RPMI7951 (cell line): ENCODE data around the gene DNAH10. TPM values are rescaled to one million over a fixed set of nuclear protein-coding genes. Genes with fewer than 3 reads are reported as not detected.

Experiments used
- DNase-seq: peaks from one replicate; pipeline ENCODE4 v3.0.0-alpha.2; 2012; ENCODE audit warnings: low read depth
- total RNA-seq: library from RNA; depleted of rRNA; stranded (reverse); fragments of >200 nt; shearing (Covaris generic); gene quantifications from 2 replicates; pipeline ENCODE4 v1.2.3, GENCODE V29; 2014; rRNA removed

Gene DNAH10
- total RNA-seq, 1 experiment from 2014 or later: under 0.01 TPM

DNA sequence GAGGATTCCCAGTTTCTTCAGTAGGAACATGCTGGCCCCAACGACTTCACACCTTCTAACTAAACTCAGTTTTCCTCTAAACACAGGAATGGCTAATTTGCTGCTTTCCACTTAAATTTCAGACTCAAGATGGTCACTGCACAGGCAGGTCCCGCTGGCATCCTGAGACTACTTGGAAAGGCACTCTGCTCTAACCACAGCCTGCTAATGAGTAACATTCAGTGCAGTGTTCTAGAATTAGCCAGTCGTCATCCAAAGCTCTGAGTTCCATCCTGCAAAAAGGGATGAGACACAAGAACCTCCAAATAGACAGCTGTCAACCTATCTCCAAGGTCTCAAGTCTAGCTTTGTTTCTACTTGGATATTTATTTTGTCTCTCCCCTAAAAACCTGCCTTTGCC, 204.5 kb downstream of the DNAH10 start:
- peak; percentile 40 for DNase-seq

- no peak for DNase-seq
Observed at GRCh38 chr12:123967121-123967586, 205.1 kb downstream of the DNAH10 start.

- no peak for DNase-seq
Observed at GRCh38 chr12:123971449-123971769, 209.3 kb downstream of the DNAH10 start.

GRCh38 chr12:123971770-123972456, 209.8 kb downstream of the DNAH10 start:
- DNase-seq: peak; percentile 29

- DNase-seq: peak; percentile 79
Observed at GRCh38 chr12:123972457-123973401, 210.6 kb downstream of the DNAH10 start, which contains the start of the genes CCDC92 and ZNF664. Gene CCDC92 (minus strand): TSS chr12:123972831. CDS start chr12:123944305, 28,526 bp downstream. Gene ZNF664 (plus strand): TSS chr12:123973215. CDS start chr12:124012145, 38,930 bp downstream.

- peak; percentile 21 for DNase-seq
Observed at GRCh38 chr12:123973552-123974341, 211.6 kb downstream of the DNAH10 start.

GRCh38 chr12:123976227-123976826, 214.2 kb downstream of the DNAH10 start:
- DNase-seq: no peak

DNA sequence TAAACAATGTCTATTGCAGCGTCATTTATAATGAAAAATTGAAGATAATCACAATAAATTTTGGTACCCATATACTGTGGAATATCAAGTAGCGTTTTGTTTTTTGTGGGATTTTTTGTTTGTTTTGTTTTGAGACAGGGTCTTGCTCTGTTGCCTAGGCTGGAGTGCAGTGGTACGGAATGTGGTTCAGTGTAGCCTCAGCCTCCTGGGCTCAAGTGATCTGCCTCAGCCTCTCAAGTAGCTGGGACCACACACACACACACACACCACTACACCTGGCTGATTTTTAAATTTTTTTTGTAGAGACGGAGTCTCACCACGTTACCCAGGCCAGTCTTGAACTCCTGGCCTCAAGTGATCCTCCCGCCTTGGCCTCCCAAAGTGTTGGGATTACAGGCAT, 217.5 kb downstream of the DNAH10 start:
- DNase-seq: no peak

DNA sequence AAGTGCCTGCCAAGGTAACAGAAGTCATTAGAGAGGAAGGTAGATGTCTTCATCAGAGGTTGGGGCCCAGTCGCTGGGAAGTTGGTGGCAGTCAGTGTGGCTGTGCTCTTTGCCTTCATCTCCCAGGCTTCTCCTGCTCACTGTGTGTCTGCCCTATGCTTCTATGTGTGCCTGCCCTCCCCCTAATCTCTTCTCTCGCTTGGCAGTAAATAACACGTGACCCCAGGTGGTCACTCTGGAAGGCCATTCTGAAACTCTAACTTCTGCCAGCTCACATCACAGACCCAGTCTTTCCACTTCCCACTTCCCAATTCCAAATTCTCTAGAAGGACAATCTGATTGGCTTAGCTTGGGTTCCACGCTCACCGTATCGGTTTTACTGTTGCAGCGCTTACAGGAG, 220.2 kb downstream of the DNAH10 start:
- no peak for DNase-seq

GRCh38 chr12:123983822-123984485, 221.9 kb downstream of the DNAH10 start:
- DNase-seq: peak; percentile 55

DNA sequence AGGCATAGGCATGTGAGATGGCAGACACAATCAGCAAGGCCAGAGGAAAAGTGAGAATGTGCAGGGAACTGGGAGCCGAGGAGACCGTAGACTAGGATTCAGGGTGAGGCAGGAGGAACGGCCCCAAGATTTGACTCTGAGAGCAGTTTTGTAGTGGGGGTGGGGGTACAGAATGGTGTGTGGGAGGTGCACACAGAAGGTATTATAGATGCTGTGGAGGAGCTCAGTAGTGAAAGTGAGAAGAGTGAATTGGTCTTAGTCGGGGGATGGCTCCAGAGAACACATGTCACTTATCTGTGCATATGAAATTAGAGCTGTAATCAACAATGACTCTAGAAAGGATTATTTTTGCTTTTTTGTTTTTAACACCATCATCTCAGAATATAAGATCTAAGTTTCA, 222.8 kb downstream of the DNAH10 start:
- no peak for DNase-seq

Other genes starting within 250 kb of the DNAH10 start
- gene RILPL1, start 228.6 kb upstream of the DNAH10 start, total RNA-seq: 4.8 and 10.3 TPM in 2 replicates
- gene TMED2, start 177.7 kb upstream of the DNAH10 start, total RNA-seq: 231 and 253 TPM in 2 replicates
- gene DDX55, start 160.2 kb upstream of the DNAH10 start, total RNA-seq: 19.0 and 24.9 TPM in 2 replicates
- 77.3 and 94.1 TPM in 2 replicates for gene EIF2B1, start 128.6 kb upstream of the DNAH10 start, total RNA-seq
- gene GTF2H3, start 128.5 kb upstream of the DNAH10 start, total RNA-seq: 73.3 and 76.7 TPM in 2 replicates
- gene TCTN2, start 91.2 kb upstream of the DNAH10 start, total RNA-seq: 15.2 and 18.3 TPM in 2 replicates
- 6.5 and 7.9 TPM in 2 replicates for gene ATP6V0A2, start 49.9 kb upstream of the DNAH10 start, total RNA-seq
- gene CCDC92, start 210.5 kb downstream of the DNAH10 start, total RNA-seq: 5.5 and 8.3 TPM in 2 replicates
- gene ZNF664, start 210.9 kb downstream of the DNAH10 start, total RNA-seq: 32.1 and 43.4 TPM in 2 replicates